Limb (tissue), 2 donors: ENCODE results near the gene AKT3.

ENCODE experiments used
- DNase-seq, 2 donors: peaks; one replicate each; pipeline ENCODE4 v3.0.0-alpha.2; 2016; ENCODE audit errors: extremely low spot score in 2 of 2

AKT3 gene

GRCh38 chr1:243489681-243490546 lies 360.1 kb downstream of the AKT3 start:
- no peak for DNase-seq

DNA sequence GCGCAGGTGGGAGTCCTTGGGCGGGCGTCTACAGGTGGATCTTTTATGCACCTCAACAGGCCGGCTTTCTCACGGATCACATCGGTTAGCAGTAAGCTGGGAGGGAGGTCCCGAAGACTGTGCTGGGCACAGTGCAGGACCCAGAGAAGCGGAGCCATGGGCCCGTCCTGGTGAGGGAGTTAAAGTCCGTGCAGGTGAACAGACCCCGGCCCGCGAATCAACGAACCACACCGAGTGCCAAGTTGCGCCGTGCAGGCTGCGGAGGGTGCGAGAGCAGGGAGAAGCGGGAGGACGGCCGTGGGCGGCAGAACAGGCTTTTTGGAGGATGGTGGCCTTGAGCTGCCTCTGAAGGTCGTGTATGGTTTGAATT lies 360.9 kb downstream of the AKT3 start:
- no peak for DNase-seq

GRCh38 chr1:243488459-243489157 lies 361.4 kb downstream of the AKT3 start:
- DNase-seq = no peak

GRCh38 chr1:243487649-243488227 lies 362.3 kb downstream of the AKT3 start:
- DNase-seq = no peak

DNA sequence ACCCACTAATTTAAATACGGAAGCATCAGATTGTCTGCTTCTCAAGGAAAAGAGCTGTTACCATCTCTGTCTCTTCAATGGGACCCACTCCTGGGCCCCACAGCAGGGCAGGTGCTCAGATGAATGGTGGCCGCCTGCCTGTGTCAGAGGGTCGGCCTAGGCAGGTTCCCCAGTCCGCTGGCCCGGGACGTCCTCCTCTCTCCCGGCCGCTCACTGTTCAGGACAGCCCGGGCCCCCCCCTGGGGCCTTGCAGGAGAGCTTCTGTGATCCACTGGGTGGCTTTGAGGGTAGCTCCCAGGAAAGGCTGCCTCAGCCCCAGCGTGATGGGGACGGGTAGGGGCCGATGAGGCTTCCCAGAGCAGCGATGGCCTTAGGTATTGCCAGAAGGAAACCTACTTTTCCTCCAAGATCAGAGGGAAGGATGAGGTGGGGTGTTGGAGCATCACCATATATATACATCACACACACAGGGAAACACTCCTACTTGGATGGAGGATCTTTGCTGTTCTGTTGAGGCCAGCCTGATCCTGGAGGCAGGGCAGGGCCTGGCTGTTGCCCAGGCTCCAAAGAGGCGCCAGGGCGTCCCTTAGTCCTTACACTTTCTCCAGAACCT lies 362.9 kb downstream of the AKT3 start:
- no peak for DNase-seq

DNA sequence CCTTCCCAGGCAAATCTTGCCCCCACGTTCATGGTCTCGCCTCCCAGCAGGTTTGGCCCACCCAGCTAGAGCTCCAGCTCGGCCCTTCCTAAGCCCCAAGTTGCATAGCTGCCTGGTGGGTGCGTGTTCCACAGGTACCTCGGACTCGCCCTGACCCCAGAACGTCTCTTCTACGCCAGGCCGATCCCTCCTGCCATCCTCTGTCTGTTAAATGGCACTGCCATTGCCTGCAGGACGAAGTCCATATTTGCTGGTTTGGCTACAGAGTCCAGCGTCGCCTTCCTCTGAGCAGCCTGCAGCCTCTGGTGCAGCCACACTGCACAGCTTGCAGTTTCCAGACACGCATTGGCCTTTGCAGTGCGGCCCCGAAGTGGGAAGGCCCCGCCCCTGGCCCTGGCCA lies 366.1 kb downstream of the AKT3 start:
- no peak for DNase-seq

DNA sequence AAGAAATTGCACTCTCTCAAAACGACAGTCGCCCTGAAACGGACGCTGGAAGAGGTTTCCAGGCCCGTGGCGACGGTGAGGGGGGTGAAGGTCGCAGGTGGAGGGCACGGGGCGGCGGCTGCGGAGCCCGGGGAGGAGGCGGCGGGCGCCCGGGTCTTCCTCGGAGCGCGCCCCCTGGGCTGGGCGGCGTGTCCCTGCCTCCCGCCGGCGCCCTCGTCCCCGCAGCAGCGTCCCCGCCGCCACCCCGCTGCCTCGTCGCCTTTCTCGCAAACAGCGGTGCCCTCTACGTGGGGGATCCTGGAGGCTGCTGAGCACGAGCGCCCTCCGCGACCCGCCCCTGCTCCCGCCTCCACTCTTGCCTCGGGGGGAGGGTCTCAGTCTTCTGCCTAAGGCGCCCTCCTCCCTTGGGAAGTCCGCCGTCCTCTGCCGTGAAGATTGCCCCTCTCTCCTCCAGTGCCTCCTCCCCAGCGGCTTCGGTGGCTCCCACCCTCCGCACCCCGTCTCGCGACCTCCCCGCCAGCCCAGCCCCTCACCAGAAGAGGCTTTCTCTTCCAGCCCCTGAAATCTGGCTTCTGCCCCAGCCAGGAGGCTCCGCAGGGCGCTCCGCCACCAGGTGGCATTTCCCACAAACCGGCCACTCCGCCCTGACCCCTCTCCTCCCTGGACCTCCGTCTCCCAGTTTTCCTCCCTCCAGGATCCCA lies 366.8 kb downstream of the AKT3 start:
- no peak for DNase-seq

- DNase-seq = peak in 1 of 2 donors; percentile 51
These were observed 367.7 kb downstream of the AKT3 start for GRCh38 chr1:243482141-243483022.

GRCh38 chr1:243481101-243481500 lies 368.9 kb downstream of the AKT3 start:
- no peak for DNase-seq

DNA sequence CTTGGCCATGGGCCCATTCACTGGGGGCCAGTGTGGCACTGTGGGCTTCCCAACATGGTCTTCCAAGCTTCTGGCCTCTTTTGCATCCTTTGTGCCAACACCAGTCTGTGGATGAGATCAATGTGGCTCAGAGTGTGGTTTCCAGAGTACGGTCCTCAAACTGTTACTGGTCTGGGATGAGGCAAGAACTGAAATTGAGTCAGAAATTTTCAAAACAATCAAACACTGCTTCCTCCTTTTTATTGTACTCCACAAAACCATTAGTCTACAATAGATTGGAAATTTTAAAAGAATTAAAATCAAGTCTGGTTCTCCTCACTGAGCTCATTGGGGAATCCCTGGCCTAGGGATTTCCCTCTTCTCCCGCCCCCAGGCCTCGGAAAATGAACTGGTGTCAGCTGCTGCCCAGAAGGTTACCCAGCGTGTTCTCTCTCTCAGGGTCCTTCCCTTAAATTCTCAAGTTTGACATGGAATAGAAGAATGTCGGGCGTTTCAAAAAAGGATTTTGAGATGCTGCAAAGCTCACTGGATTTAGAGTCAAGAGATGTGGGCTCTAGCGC lies 372.2 kb downstream of the AKT3 start:
- DNase-seq = no peak

GRCh38 chr1:243475966-243476365 lies 374.1 kb downstream of the AKT3 start:
- DNase-seq = no peak

DNA sequence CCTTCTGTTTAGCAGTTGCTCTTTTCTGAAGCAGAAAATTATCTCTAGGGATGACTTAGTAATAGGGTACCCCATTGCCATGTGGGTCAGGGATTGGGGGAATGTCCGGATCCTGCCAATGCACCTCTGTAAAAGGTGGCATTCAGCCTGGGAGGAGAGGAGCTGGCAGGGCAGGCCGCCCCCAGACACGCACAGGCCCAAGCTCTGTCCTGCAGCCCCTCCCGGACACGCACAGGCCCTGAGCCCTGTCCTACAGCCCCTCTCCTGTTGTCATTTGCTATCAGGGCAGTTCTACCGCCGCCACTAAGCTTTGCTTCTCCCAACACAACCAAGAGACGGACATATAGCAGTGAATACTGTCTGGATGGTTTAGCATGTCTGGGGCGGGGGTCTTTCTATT lies 375.1 kb downstream of the AKT3 start:
- no peak for DNase-seq

DNA sequence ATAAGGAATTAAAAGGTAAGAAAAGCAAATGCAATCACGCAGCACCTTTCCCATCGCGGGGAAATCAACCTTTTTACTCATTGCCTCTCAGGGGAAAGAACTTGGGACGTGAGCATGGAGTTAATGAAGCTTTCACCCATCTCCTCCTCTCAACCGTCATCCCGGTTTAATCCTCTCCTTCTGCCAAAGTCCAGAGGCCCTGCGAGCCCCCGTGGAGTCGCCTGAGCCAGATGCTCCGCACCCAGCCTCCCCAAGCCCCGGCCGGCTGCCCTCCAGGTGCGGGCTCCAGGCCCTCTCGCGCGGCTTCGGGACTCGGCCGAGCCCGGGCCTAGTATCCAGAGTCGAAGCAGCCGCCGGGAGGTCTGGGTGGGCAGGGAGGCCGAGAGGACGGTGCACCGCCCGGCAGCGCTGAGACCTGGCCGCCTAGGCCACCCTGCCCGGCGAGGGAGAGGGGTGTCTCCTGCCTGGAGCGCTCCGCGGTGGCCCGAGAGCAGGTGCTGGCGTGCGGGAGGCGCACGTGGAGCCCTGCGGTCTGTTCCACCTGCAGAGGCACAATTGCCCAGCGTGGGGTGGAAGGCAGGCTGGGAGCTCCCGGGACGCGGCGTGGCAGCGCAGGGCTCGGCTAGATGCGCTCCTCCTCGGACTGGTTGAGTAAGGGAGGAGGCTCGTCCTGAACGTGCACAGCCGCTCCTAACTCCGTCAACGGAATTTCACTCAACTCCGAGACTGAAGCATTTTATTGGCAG lies 375.7 kb downstream of the AKT3 start:
- DNase-seq = no peak

DNA sequence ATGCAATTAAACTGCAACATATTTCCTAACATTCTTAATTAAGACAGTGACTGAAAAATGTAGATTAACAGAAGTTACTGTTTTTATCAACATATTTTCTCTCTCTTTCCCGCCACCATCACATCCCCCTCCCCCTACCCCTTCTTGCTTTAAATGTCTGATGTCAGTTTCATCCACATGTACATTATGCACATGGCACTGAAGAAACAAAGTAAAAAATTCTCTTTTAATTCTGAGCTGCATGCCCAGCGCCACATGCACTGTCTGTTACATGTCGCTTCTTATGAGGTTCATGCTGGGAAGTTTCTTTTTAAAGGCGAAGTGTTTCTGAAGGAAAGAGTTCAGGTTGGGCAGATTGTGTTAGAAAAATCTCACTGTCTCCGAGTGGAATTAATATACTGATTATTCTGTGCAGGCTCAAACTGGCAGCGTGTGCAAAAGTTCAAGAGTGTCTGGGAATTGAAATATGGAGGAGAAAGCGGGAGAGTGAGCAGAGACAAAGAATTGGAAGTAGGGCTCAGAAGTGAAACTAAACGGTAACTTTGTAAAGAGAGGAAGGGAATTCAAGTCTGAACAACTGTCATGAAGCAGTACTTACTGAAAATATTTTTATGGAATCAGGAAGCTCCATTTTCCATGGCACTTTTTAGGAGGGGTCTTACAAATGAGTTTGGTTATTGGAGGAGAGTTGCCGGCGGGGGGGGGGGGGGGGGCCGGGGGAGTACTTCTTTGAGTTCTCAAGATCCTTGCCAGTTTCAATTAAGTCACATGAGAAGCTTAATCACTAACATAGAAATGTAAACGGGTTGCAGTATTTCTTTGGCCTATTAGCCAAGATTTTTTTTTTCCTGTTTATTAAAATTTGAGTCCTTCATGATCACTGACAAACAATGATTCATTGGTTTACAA lies 376.6 kb downstream of the AKT3 start:
- DNase-seq = peak in 1 of 2 donors; percentile 25

DNA sequence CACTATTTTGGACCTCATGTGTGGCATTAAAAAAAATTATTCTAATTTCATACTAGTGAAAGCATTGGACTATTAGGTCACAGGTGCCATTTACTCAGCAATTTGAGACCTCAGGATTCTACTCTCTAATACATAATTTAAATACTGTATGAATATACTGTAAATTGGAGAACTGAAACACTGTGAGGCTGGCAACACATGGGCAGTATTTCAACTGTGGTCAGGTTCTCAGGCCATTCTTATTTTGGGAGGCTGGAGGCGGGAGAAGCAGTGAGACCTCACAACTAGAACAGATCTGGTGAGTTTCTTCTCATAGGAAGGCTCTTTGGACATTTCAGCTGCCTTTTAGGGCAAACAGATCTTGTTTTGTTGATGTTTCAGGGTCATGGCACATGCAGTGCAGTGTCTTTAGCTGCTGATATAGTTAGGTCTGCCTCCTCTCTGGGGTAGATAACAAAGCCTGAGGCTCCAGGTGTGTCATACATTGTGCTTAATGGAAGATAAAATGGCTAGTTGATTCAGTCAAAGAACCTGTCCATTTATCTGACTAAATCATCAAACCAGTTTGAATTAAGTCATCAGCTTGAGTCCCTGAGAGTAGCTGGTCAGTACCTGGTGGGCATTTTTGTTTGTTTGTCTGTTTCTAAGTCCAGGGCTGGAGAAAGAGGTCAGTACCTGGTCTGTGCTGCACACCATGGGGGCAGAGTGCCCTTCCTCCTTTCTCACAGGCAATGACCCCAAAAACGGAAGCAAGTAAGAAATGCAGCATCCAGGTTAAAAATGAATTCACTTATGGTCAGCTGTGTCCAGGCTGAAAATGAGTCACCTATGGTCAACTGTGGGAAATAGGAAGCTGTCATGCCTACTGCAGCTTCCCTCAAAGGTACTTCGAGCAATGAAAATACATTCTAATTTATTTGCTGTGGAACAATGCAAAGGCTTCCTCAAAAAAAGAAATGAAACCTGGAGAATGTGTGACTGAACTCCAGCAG lies 378.0 kb downstream of the AKT3 start:
- no peak for DNase-seq

DNA sequence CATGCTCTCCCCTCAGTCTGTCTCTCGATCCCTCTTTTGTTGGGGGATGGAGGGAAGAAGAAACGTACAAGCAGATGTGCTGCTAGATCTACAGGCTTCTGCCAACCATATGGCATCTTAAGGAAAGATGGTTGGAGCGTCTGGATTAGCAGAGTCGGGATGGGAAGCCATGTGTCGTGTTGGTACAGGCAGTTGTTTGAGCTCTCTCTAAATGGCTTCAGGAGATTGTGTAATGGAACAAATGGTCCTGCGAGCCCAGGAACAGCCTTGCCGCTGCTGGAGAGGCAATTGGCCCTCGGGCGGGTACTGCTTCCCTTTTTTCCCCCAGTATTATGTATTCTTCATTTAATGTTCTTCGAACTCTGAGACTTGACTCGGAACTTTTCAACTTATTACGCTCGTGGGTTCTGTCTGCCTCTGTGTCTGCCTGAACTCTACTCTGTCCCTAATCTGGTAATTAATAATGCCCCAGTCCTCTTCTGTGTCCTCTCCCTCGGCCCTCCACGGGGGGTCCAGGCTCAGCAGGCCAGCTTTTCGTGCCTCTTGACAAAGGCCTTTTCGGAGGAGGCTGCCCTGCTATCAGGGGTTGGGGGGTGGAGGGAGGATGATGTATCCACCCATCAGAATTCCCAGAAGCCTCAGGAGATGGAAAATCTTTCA lies 378.9 kb downstream of the AKT3 start:
- peak in 1 of 2 donors; percentile 36 for DNase-seq

- no peak for DNase-seq
These were observed 379.5 kb downstream of the AKT3 start for GRCh38 chr1:243470502-243470901.
